K562 (cell line): Measurements from ENCODE around the gene YPEL5. TPM values are rescaled to one million over a fixed set of nuclear protein-coding genes. Genes with fewer than 3 reads are reported as not detected.

Source experiments
- CBFA2T3 ChIP-seq: fragments of 450-650 bp; IDR thresholded peaks from 2 replicates; pipeline ENCODE4 v1.6.1; 2017
- DPF2 ChIP-seq: fragments of 450-650 bp; IDR thresholded peaks from 2 replicates; pipeline ENCODE4 v1.6.1; 2016
- EP300 ChIP-seq: IDR thresholded peaks from 2 replicates; pipeline ENCODE4 v1.6.1; 2012; ENCODE audit warnings: low read length, improper control_type of control experiment
- HDAC3 ChIP-seq: fragments of 450-650 bp; IDR thresholded peaks from 2 replicates; pipeline ENCODE4 v1.6.1; 2018; ENCODE audit warnings: borderline replicate concordance, mild to moderate bottlenecking, moderate library complexity; ENCODE audit not compliant: partially characterized antibody
- LCOR ChIP-seq: sonication (generic); formaldehyde crosslinking; IDR thresholded peaks from 2 replicates; pipeline ENCODE4 v1.8.0; 2022; ENCODE audit warnings: mild to moderate bottlenecking, missing genetic modification reagents
- MTA2 ChIP-seq: fragments of 450-650 bp; IDR thresholded peaks from 2 replicates; pipeline ENCODE4 v1.6.1; 2016; ENCODE audit warnings: low read depth
- NR2C1 ChIP-seq, 2 experiments: fragments of 450-650 bp; IDR thresholded peaks; 2 replicates each; pipeline ENCODE4 v1.6.1; 2017; ENCODE audit warnings: mild to moderate bottlenecking in 2 of 2, antibody characterized with exemption in 1 of 2, inconsistent platforms in 1 of 2, missing compliant biosample characterization in 1 of 2, missing genetic modification characterization in 1 of 2
- RUNX1 ChIP-seq: sonication (generic); IDR thresholded peaks from 2 replicates; pipeline ENCODE4 v1.6.1; 2016; ENCODE audit warnings: antibody characterized with exemption, low read depth
- SMAD3 ChIP-seq: fragments of 450-650 bp; formaldehyde crosslinking; conservative IDR thresholded peaks from 2 replicates; pipeline ENCODE4 v1.4.0; 2020; ENCODE audit warnings: mild to moderate bottlenecking
- polyA plus RNA-seq, 8 experiments: library from polyadenylated mRNA; depleted of rRNA in 4 of 8; stranded (reverse) in 5 of 8; unstranded in 3 of 8; fragments of >200 nt; fragmentation: Nextera tagmentation in 2 of 8; fragmentation: Illumina TruSeq in 1 of 8; extraction: Ambion mirVana in 2 of 8; extraction: Trizol in 1 of 8; gene quantifications; 2 replicates each; pipeline versions ENCODE4 v1.2.1 to v1.2.3, GENCODE V29; 2011 to 2014; ENCODE audit warnings: inconsistent platforms in 1 of 8, missing spikeins in 1 of 8
- total RNA-seq, 7 experiments: library from RNA; depleted of rRNA in 6 of 7; stranded (reverse); fragments of >200 nt in 6 of 7; fragmentation: Illumina TruSeq in 2 of 7; extraction: Trizol in 2 of 7; gene quantifications; 2 replicates each; pipeline versions ENCODE4 v1.2.1 to v1.2.3, GENCODE V29; 2011 to 2021; ENCODE audit warnings: low replicate concordance in 1 of 7
- TF ChIP-seq, protein P1 (sequence below): fragments of 200-600 bp; sonication (generic); IDR thresholded peaks from one replicate; pipeline ENCODE4 v1.6.1; 2012; ENCODE audit warnings: mild to moderate bottlenecking, low read depth, low read length, inconsistent platforms
- TF ChIP-seq, protein P2 (sequence below): fragments of 250-450 bp; sonication (Bioruptor Pico); IDR thresholded peaks from 2 replicates; pipeline ENCODE4 v1.8.0; 2021; ENCODE audit warnings: moderate library complexity, mild to moderate bottlenecking, inconsistent platforms
- TF ChIP-seq, protein P3 (sequence below): fragments of 250-450 bp; sonication (Bioruptor Pico); IDR thresholded peaks from 2 replicates; pipeline ENCODE4 v1.5.0; 2021

Gene YPEL5
- total and polyA plus RNA-seq, 9 of the 15 experiments (the other 6 are each of a cell fraction or from before 2014, with no cell fraction given) = 5.4 to 34.4 (median 12.3) TPM

DNA sequence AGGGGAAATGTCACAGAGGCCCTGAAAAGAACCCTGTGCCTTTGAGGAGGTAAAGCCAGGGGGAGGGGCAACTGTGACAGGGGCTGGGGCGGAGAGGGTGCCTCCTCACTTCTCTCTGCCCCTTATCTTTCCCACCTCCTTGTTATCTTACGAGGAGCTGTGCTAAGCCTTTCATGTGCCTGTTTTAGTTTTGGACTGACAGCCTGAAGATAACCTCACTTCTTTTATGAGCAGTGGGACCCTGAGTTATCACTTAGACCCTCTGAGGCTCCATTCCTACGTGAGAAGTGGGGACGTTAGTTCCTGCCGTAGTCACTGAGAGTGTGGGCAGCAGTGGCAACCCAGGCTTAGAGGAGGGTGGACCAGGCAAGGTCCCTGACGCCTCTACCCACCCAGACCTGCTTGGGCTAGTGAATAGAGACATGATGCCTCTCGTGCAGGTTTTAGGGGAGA lies 45.0 kb downstream of the YPEL5 start (continued):
- TF ChIP-seq, protein P1, sequence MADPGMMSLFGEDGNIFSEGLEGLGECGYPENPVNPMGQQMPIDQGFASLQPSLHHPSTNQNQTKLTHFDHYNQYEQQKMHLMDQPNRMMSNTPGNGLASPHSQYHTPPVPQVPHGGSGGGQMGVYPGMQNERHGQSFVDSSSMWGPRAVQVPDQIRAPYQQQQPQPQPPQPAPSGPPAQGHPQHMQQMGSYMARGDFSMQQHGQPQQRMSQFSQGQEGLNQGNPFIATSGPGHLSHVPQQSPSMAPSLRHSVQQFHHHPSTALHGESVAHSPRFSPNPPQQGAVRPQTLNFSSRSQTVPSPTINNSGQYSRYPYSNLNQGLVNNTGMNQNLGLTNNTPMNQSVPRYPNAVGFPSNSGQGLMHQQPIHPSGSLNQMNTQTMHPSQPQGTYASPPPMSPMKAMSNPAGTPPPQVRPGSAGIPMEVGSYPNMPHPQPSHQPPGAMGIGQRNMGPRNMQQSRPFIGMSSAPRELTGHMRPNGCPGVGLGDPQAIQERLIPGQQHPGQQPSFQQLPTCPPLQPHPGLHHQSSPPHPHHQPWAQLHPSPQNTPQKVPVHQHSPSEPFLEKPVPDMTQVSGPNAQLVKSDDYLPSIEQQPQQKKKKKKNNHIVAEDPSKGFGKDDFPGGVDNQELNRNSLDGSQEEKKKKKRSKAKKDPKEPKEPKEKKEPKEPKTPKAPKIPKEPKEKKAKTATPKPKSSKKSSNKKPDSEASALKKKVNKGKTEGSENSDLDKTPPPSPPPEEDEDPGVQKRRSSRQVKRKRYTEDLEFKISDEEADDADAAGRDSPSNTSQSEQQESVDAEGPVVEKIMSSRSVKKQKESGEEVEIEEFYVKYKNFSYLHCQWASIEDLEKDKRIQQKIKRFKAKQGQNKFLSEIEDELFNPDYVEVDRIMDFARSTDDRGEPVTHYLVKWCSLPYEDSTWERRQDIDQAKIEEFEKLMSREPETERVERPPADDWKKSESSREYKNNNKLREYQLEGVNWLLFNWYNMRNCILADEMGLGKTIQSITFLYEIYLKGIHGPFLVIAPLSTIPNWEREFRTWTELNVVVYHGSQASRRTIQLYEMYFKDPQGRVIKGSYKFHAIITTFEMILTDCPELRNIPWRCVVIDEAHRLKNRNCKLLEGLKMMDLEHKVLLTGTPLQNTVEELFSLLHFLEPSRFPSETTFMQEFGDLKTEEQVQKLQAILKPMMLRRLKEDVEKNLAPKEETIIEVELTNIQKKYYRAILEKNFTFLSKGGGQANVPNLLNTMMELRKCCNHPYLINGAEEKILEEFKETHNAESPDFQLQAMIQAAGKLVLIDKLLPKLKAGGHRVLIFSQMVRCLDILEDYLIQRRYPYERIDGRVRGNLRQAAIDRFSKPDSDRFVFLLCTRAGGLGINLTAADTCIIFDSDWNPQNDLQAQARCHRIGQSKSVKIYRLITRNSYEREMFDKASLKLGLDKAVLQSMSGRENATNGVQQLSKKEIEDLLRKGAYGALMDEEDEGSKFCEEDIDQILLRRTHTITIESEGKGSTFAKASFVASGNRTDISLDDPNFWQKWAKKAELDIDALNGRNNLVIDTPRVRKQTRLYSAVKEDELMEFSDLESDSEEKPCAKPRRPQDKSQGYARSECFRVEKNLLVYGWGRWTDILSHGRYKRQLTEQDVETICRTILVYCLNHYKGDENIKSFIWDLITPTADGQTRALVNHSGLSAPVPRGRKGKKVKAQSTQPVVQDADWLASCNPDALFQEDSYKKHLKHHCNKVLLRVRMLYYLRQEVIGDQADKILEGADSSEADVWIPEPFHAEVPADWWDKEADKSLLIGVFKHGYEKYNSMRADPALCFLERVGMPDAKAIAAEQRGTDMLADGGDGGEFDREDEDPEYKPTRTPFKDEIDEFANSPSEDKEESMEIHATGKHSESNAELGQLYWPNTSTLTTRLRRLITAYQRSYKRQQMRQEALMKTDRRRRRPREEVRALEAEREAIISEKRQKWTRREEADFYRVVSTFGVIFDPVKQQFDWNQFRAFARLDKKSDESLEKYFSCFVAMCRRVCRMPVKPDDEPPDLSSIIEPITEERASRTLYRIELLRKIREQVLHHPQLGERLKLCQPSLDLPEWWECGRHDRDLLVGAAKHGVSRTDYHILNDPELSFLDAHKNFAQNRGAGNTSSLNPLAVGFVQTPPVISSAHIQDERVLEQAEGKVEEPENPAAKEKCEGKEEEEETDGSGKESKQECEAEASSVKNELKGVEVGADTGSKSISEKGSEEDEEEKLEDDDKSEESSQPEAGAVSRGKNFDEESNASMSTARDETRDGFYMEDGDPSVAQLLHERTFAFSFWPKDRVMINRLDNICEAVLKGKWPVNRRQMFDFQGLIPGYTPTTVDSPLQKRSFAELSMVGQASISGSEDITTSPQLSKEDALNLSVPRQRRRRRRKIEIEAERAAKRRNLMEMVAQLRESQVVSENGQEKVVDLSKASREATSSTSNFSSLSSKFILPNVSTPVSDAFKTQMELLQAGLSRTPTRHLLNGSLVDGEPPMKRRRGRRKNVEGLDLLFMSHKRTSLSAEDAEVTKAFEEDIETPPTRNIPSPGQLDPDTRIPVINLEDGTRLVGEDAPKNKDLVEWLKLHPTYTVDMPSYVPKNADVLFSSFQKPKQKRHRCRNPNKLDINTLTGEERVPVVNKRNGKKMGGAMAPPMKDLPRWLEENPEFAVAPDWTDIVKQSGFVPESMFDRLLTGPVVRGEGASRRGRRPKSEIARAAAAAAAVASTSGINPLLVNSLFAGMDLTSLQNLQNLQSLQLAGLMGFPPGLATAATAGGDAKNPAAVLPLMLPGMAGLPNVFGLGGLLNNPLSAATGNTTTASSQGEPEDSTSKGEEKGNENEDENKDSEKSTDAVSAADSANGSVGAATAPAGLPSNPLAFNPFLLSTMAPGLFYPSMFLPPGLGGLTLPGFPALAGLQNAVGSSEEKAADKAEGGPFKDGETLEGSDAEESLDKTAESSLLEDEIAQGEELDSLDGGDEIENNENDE = no peak
- TF ChIP-seq CBFA2T3 (peak; percentile 98), HDAC3 (peak; percentile 60), SMAD3 (no peak), LCOR (CRISPR knock-in tag) (peak; percentile 73; the same call in 1 of the 2 replicates), EP300 (peak; percentile 92), NR2C1 (IDR thresholded peaks at IDR 0.05) (no peak; the same call in none of the 2 replicates), NR2C1 (tag; IDR thresholded peaks at IDR 0.05) (no peak), DPF2 (peak; percentile 98), MTA2 (peak; percentile 95), RUNX1 (no peak)
- TF ChIP-seq, protein P2, sequence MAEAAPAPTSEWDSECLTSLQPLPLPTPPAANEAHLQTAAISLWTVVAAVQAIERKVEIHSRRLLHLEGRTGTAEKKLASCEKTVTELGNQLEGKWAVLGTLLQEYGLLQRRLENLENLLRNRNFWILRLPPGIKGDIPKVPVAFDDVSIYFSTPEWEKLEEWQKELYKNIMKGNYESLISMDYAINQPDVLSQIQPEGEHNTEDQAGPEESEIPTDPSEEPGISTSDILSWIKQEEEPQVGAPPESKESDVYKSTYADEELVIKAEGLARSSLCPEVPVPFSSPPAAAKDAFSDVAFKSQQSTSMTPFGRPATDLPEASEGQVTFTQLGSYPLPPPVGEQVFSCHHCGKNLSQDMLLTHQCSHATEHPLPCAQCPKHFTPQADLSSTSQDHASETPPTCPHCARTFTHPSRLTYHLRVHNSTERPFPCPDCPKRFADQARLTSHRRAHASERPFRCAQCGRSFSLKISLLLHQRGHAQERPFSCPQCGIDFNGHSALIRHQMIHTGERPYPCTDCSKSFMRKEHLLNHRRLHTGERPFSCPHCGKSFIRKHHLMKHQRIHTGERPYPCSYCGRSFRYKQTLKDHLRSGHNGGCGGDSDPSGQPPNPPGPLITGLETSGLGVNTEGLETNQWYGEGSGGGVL (CRISPR knock-in tag) = no peak
- TF ChIP-seq, protein P3, sequence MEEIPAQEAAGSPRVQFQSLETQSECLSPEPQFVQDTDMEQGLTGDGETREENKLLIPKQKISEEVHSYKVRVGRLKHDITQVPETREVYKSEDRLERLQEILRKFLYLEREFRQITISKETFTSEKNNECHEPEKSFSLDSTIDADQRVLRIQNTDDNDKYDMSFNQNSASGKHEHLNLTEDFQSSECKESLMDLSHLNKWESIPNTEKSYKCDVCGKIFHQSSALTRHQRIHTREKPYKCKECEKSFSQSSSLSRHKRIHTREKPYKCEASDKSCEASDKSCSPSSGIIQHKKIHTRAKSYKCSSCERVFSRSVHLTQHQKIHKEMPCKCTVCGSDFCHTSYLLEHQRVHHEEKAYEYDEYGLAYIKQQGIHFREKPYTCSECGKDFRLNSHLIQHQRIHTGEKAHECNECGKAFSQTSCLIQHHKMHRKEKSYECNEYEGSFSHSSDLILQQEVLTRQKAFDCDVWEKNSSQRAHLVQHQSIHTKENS (CRISPR knock-in tag) = no peak
